H1 (cell line): Measurements from ENCODE around the gene DOCK1. TPM values are rescaled to one million over a fixed set of nuclear protein-coding genes. Genes with fewer than 3 reads are reported as not detected.

ENCODE experiments used
- CTCF ChIA-PET: fragments of 300-600 bp; sonication (Branson Sonifier 250); formaldehyde crosslinking; loops from one replicate; lab custom pipeline; 2021; ENCODE audit not compliant: partially characterized antibody; lab: Charles Lee
- POLR2A ChIA-PET: fragments of 300-600 bp; sonication (Branson Sonifier 250); formaldehyde crosslinking; loops from one replicate; lab custom pipeline; 2021; ENCODE audit warnings: inconsistent platforms; ENCODE audit not compliant: partially characterized antibody; lab: Charles Lee
- DNase-seq, 2 experiments: peaks; one replicate each; pipeline versions ENCODE4 v3.0.0 to v3.0.0-alpha.2; 2010 to 2022; ENCODE audit warnings: low spot score in 2 of 2, low read depth in 1 of 2, mixed read lengths in 1 of 2
- FAIRE-seq: peaks from 2 replicates; lab custom pipeline; 2011; peaks lifted over from hg19 to GRCh38; lab: Jason Lieb, UNC
- H2AFZ ChIP-seq: 2 replicates; pipeline ENCODE4 v1.8.1; 2012; ENCODE audit warnings: low read length, inconsistent platforms
- H2AK5ac ChIP-seq: 2 replicates; pipeline ENCODE4 v1.6.1; 2013; ENCODE audit warnings: low read depth, low read length
- H2BK120ac ChIP-seq: replicated peaks from 2 replicates; pipeline ENCODE3; 2013; ENCODE audit warnings: low read depth, low read length, inconsistent platforms
- H2BK12ac ChIP-seq: 2 replicates; pipeline ENCODE4 v1.6.1; 2013; ENCODE audit warnings: low read depth, low read length
- H2BK15ac ChIP-seq: 2 replicates; pipeline ENCODE4 v1.6.1; 2013; ENCODE audit warnings: low read length
- H2BK20ac ChIP-seq: 2 replicates; pipeline ENCODE4 v1.6.1; 2013; ENCODE audit warnings: low read length
- H2BK5ac ChIP-seq: 2 replicates; pipeline ENCODE4 v1.6.1; 2013; ENCODE audit warnings: low read depth, low read length
- H3K14ac ChIP-seq: 2 replicates; pipeline ENCODE4 v1.6.1; 2013; ENCODE audit warnings: inconsistent platforms; ENCODE audit not compliant: insufficient read length
- H3K18ac ChIP-seq: 2 replicates; pipeline ENCODE4 v1.6.1; 2013; ENCODE audit warnings: low read length; ENCODE audit errors: extremely low read depth
- H3K23ac ChIP-seq: 2 replicates; pipeline ENCODE4 v1.6.1; 2013; ENCODE audit warnings: inconsistent platforms; ENCODE audit not compliant: insufficient read length
- H3K23me2 ChIP-seq: 2 replicates; pipeline ENCODE4 v1.6.1; 2013; ENCODE audit warnings: low read depth, low read length
- H3K27ac ChIP-seq: 2 replicates; pipeline ENCODE4 v1.6.1; 2011; ENCODE audit warnings: low read depth, low read length, inconsistent platforms
- H3K27me3 ChIP-seq, 4 experiments: replicated peaks in 1 of 4; 1 replicate in 1 of 4; 2 replicates in 3 of 4; pipeline versions ENCODE4 v1.6.1 to v1.8.1; 2011 to 2013; ENCODE audit warnings: low read length in 3 of 4, mild to moderate bottlenecking in 3 of 4, inconsistent platforms in 2 of 4, mixed read lengths in 2 of 4, moderate library complexity in 1 of 4; ENCODE audit not compliant: control insufficient read depth in 3 of 4, insufficient read depth in 3 of 4; ENCODE audit errors: extremely low read depth in 1 of 4
- H3K36me3 ChIP-seq, 4 experiments: 2 replicates each; pipeline versions ENCODE4 v1.6.1 to v1.8.1; 2011 to 2013; ENCODE audit warnings: mild to moderate bottlenecking in 4 of 4, low read length in 3 of 4, moderate library complexity in 2 of 4, control low read depth in 1 of 4, inconsistent platforms in 1 of 4; ENCODE audit not compliant: insufficient read depth in 4 of 4, control insufficient read depth in 2 of 4
- H3K4ac ChIP-seq: replicated peaks from 2 replicates; pipeline ENCODE3; 2013; ENCODE audit warnings: low read length, low read depth, mixed read lengths, inconsistent platforms; ENCODE audit not compliant: insufficient read length
- H3K4me1 ChIP-seq, 4 experiments: replicated peaks in 1 of 4; 1 replicate in 1 of 4; 2 replicates in 3 of 4; pipeline versions ENCODE4 v1.6.1 to v1.8.1; 2011 to 2013; ENCODE audit warnings: low read length in 3 of 4, inconsistent platforms in 2 of 4, mixed read lengths in 1 of 4; ENCODE audit not compliant: insufficient read depth in 4 of 4, control insufficient read depth in 3 of 4
- H3K4me2 ChIP-seq, 2 experiments: 2 replicates each; pipeline versions ENCODE4 v1.6.1 to v1.8.1; 2011 to 2013; ENCODE audit warnings: low read depth in 2 of 2, low read length in 2 of 2, control low read depth in 1 of 2, inconsistent platforms in 1 of 2, mild to moderate bottlenecking in 1 of 2; ENCODE audit not compliant: insufficient read depth in 1 of 2
- H3K4me3 ChIP-seq, 4 experiments: fragments of 200-600, 300-600 bp in 1 of 4; sonication (generic), shearing (Covaris generic), sonication (Bioruptor Twin) in 1 of 4; 2 replicates each; pipeline versions ENCODE4 v1.5.1 to v1.8.1; 2011 to 2016; ENCODE audit warnings: low read length in 4 of 4, low read depth in 3 of 4, control low read depth in 2 of 4, inconsistent platforms in 2 of 4, mild to moderate bottlenecking in 2 of 4, mixed read lengths in 1 of 4, moderate library complexity in 1 of 4; ENCODE audit not compliant: insufficient read depth in 2 of 4; ENCODE audit errors: extremely low read depth in 1 of 4
- H3K56ac ChIP-seq: replicated peaks from 2 replicates; pipeline ENCODE3; 2013; ENCODE audit warnings: low read depth, mild to moderate bottlenecking, mixed read lengths, low read length, inconsistent platforms; ENCODE audit not compliant: insufficient read length
- H3K79me1 ChIP-seq: 2 replicates; pipeline ENCODE4 v1.6.1; 2013; ENCODE audit warnings: low read depth, low read length, control low read depth
- H3K79me2 ChIP-seq, 2 experiments: 2 replicates each; pipeline versions ENCODE4 v1.6.1 to v1.8.1; 2012 to 2013; ENCODE audit warnings: low read length in 2 of 2, mild to moderate bottlenecking in 2 of 2, inconsistent platforms in 1 of 2; ENCODE audit not compliant: insufficient read depth in 2 of 2, control insufficient read depth in 1 of 2
- H3K9ac ChIP-seq, 4 experiments: replicated peaks in 1 of 4; 1 replicate in 1 of 4; 2 replicates in 3 of 4; pipeline versions ENCODE4 v1.6.1 to v1.8.1; 2011 to 2013; ENCODE audit warnings: low read depth in 3 of 4, low read length in 3 of 4, control low read depth in 2 of 4, mild to moderate bottlenecking in 2 of 4, moderate library complexity in 2 of 4, inconsistent platforms in 1 of 4; ENCODE audit errors: extremely low read depth in 1 of 4
- H3K9me3 ChIP-seq, 2 experiments: 2 replicates each; pipeline versions ENCODE4 v1.6.1 to v1.8.1; 2012 to 2013; ENCODE audit warnings: mild to moderate bottlenecking in 2 of 2, moderate library complexity in 2 of 2, control low read depth in 1 of 2, inconsistent platforms in 1 of 2, low read depth in 1 of 2, low read length in 1 of 2, mixed read lengths in 1 of 2; ENCODE audit not compliant: insufficient read depth in 2 of 2
- H4K20me1 ChIP-seq, 2 experiments: replicated peaks in 1 of 2; 2 replicates each; pipeline versions ENCODE3 to v1.8.1; 2011 to 2013; ENCODE audit warnings: inconsistent platforms in 2 of 2, low read length in 2 of 2, mild to moderate bottlenecking in 1 of 2; ENCODE audit not compliant: insufficient read depth in 2 of 2, control insufficient read depth in 1 of 2
- H4K5ac ChIP-seq: 2 replicates; pipeline ENCODE4 v1.6.1; 2013; ENCODE audit warnings: low read length, low read depth, mixed read lengths, inconsistent platforms; ENCODE audit not compliant: insufficient read length
- H4K8ac ChIP-seq: 2 replicates; pipeline ENCODE4 v1.8.0; 2013; ENCODE audit warnings: mild to moderate bottlenecking, moderate library complexity, low read length, inconsistent platforms; ENCODE audit not compliant: insufficient read depth; ENCODE audit errors: extremely low read depth
- H4K91ac ChIP-seq: replicated peaks from 2 replicates; pipeline ENCODE3; 2013; ENCODE audit warnings: low read length, mixed read lengths, inconsistent platforms; ENCODE audit not compliant: insufficient read length
- KDM1A ChIP-seq: fragments of 200-600, 300-600 bp; sonication (generic); IDR thresholded peaks from 2 replicates; pipeline ENCODE4 v1.7.1; 2016; ENCODE audit warnings: mild to moderate bottlenecking, low read length, borderline replicate concordance
- NRF1 ChIP-seq: IDR thresholded peaks from 2 replicates; pipeline ENCODE4 v1.6.1; 2011; ENCODE audit warnings: mild to moderate bottlenecking, low read depth, low read length, improper control_type of control experiment
- RXRA ChIP-seq: IDR thresholded peaks from 2 replicates; pipeline ENCODE4 v1.6.1; 2011; ENCODE audit warnings: low read depth, mild to moderate bottlenecking, low read length, moderate library complexity; ENCODE audit not compliant: insufficient read depth
- WGBS, 2 experiments: shearing (Covaris generic) in 1 of 2; methylation state at CpG; one replicate each; pipeline versions ENCODE4 v1.1.6 to v1.1.7; 2013 to 2015; ENCODE audit warnings: low lambda C conversion rate in 2 of 2, mixed read lengths in 2 of 2, inconsistent platforms in 1 of 2, low coverage in 1 of 2, missing lambda C conversion rate in 1 of 2; ENCODE audit not compliant: insufficient replicate concordance in 2 of 2, insufficient coverage in 1 of 2, insufficient read length in 1 of 2; ENCODE audit errors: extremely low coverage in 1 of 2, missing lambda C conversion rate in 1 of 2; 5-methylcytosine and 5-hydroxymethylcytosine counted together
- polyA plus RNA-seq, 7 experiments: library from polyadenylated mRNA; depleted of rRNA in 3 of 7; stranded (reverse) in 5 of 7; unstranded in 2 of 7; fragments of >200 nt in 5 of 7; fragments of 200-250 nt in 2 of 7; gene quantifications; 1 replicate in 5 of 7; 2 replicates in 1 of 7; 4 replicates in 1 of 7; pipeline versions ENCODE4 v1.2.1 to v1.2.3, GENCODE V29; 2011 to 2013; ENCODE audit warnings: missing spikeins in 2 of 7, mixed read lengths in 2 of 7
- total RNA-seq: library from RNA; stranded (reverse); fragmentation: NEBNext Ultra II Directional; extraction: Animal tissue kit (Norgen Biotek cat#: 25700); gene quantifications from 2 replicates; pipeline ENCODE4 v1.2.1, GENCODE V29; 2021

Gene DOCK1
- total and polyA plus RNA-seq, 2 of the 8 experiments (the other 6 are each of a cell fraction or from before 2014, with no cell fraction given) = 11.6 to 53.0 TPM

DNA sequence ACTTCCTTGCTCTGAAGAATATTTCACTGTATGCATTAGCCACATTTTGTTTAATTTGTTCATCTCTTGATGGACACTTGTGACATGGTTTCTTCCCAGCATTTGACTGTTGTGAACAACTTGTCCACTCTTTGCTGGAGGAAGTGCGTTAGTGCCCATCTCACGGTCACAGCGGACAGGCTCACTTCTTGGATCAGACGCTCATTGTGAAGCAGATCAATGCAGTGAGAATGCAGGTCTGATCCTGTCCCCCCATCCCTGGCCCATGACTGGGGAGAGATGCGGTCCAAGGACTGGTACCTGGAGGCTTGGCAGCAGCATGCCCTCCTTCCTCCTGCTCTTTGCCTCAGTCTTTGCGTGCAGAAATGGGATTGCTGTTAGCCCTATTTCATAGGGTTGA lies 41.5 kb downstream of the DOCK1 start:
- Histone ChIP-seq H2BK5ac (no peak overlapping the region), H3K79me1 (peaks cover 16% of the 10 kb centered on the region), H2BK15ac (no peak overlapping the region), H3K18ac (no peak overlapping the region), H3K27ac (no peak overlapping the region), H4K8ac (no peak overlapping the region; the same call in 1 of the 2 replicates), H4K20me1 (peaks cover 0 to 1% of the 10 kb centered on the region in 2 experiments), H2BK12ac (no peak overlapping the region), H4K5ac (no peak overlapping the region), H2BK120ac (no peak overlapping the region), H3K79me2 (peaks cover 42 to 88% of the 10 kb centered on the region in 2 experiments), H2AK5ac (no peak overlapping the region), H3K23ac (no peak overlapping the region), H3K4me3 (no peak overlapping the region), H2BK20ac (no peak overlapping the region), H3K4ac (no peak overlapping the region), H3K4me2 (no peak overlapping the region), H3K4me1 (no peaks in the 10 kb centered on the region), H3K14ac (no peak overlapping the region), H3K56ac (no peak overlapping the region), H2AFZ (no peak overlapping the region), H3K36me3 (peaks cover 0 to 8% (median 3%) of the 10 kb centered on the region in 4 experiments; a peak in 3 of 8 replicates), H3K27me3 (no peaks in the 10 kb centered on the region), H3K9ac (no peak overlapping the region), H4K91ac (no peak overlapping the region), H3K9me3 (peaks cover 12 to 23% of the 10 kb centered on the region in 2 experiments), H3K23me2 (peaks cover 12% of the 10 kb centered on the region; the same call in 1 of the 2 replicates)
- ChIA-PET POLR2A (no interaction called here), CTCF (no interaction called here)
- no peak for DNase-seq
- FAIRE-seq = no peak
- 98% methylated on average over 6 of the region's 6 CpGs; no CpG with 5 or more reads in 1 of the 2 experiments for WGBS, 2 experiments
- TF ChIP-seq NRF1 (no peak), KDM1A (no peak), RXRA (no peak)
